ENCODE measurements around the gene SSBP2.
"Not testable (repeated sequence)": the region's sequence is repeated elsewhere in the genome, so short reads cannot be mapped to it uniquely, and the experiment has no call there.

The SSBP2 gene

GRCh38 chr5:81665795-81666194 is 85.1 kb downstream of the SSBP2 start:
- peak in 1 of 51 donors; percentile 1 for DNase-seq

GRCh38 chr5:81660624-81661023 is 90.3 kb downstream of the SSBP2 start:
- DNase-seq, result not testable (repeated sequence)

DNA sequence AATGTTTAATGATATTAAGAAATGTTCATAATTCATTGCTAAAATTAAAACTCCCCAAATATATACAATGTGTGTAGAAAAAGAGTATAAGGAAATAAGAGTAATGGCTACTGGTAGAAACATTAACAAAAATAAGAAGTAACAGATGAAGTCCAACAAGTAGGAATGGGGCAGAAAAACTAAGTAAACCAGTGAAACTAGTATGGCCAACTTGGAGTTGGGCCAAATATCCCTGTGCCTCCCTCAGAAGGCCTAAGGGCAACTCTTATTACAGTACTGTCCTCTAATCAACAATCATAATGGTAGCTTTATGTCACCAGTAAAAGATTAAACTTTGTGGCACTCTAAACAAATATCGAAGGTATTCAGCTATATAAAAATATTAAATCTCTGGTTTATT is 93.5 kb downstream of the SSBP2 start:
- DNase-seq, result no peak

GRCh38 chr5:81656783-81657182 is 94.1 kb downstream of the SSBP2 start:
- no peak for DNase-seq

DNA sequence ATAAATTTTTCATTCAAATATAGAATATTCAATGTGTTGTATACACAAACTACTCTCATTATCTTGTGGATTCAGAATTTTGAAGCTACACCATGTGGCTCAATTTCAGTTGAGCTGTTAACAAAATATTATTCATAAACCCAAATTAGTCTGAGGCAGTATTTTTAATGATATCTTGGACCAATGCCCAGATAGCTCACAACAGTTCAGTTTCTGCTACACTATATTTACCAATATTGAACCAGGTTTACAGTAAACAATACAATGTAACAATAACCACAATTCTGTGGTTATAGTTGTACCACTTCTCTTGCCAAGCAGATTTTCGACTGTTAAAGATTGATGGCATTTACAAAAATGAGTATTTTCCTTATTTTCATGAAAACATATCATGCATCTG is 99.9 kb downstream of the SSBP2 start:
- DNase-seq, result no peak

GRCh38 chr5:81646469-81646995 is 104.4 kb downstream of the SSBP2 start:
- no peak for DNase-seq

DNA sequence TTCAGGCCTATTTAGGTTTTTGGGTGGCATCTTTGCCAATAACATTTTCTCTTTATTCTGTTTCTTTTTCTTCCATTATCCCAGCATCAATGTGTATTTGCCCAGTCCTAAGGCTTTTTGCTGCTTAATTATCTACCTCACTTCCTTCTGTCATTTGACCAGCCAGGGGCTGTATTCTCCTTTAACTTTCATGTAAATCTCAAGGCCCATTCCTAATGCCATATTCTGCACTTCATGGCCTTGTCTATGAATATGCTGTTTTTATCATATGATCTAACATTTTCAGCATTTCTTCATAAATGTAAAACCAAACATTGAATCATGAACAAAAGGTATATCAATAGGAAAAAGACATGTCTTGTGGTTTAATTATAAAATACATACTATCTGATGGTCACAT is 108.7 kb downstream of the SSBP2 start:
- no peak for DNase-seq

DNA sequence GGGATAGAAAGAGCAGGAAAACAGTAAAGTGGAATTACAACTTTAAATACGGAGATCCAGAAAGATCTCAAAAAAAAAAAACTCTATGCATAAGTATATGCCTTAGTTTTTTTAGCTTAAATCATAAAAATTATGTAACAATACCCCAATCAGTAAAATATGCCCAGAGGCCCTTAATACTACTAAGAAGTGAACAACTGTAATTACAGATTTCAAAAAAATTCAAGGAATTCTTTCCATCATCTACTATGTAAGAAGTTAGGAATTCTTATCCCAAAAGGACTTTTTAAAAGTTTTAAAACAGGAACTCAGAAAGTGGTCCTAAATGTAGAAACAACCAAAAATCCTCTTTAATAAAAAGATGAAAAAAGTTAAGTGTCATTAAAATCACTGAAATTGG is 111.3 kb downstream of the SSBP2 start:
- DNase-seq, result no peak

DNA sequence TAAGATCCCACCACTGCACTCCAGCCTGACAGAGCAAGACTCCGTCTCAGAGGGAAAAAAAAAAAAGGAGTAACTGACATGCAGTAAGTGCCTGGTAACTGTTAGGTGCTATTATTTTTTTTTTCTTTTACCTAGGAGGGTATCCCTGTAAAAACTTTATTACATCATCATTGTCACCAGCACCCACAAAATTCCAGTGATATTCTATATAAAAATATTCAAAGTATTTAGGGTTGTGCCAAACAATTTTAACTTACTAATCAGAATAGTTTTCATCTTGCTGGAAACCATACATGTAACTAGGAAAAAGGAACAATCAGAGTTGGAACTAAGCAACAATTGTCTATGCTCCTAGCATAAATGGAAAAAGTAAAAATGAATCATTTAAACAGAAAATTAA is 112.4 kb downstream of the SSBP2 start:
- DNase-seq, result no peak

GRCh38 chr5:81633891-81634290 is 117.0 kb downstream of the SSBP2 start:
- DNase-seq, result no peak

DNA sequence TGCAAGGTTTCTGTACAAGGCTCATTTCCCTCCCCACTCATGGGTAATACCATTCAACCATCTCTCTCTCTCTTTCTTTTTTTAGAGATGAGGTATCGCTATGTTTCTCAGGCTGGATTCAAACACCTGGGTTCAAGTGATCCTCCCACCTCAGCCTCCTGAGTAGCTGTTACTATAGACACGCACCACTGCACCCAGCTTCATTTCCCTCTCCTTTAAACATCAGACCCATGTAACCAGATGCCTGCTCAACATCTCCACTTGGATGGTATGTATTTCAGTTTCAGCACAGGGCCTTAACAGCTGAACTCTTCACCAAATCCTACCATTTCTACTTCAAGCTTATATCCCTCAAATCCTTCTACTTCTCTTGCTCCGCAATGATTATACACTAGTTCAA is 117.4 kb downstream of the SSBP2 start:
- no peak for DNase-seq

DNA sequence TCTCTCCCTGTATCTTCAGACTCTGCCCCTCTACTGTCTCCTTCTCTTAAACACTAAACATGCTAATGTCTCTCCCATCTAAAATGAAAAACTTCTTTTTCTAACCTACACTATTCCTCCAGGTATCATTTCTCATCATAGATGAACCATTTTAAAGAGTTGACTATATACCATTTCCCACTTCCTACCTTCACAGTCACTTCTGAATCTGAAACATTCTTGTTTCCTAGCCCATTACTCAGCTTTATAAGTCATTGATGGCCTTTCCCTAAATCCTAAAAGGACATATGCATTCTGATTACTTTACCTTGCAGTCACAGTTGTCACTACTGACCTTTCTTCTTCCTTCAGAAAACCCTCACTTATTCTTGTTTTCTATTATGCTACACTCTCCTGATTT is 118.2 kb downstream of the SSBP2 start:
- DNase-seq, result no peak

DNA sequence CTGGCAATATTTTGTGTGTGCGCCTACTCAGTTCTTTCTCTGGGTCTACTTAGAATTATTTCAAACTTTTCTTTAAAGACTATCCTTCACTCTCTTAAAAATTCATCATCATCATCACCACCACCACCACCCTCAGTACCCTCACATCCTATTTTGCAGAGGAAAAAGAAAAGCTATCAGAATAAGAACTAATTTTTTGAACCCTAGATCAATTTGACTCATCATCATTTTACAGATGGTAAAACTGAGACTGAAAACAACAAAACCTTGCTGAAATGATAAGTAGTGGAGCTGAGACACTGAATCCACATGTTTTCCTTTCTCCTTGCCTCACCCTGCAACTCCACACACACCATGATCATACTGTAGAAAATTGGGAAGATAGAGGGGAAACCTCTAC is 119.3 kb downstream of the SSBP2 start:
- no peak for DNase-seq

- DNase-seq, result no peak
These were observed 119.8 kb downstream of the SSBP2 start for GRCh38 chr5:81631124-81631523.

DNA sequence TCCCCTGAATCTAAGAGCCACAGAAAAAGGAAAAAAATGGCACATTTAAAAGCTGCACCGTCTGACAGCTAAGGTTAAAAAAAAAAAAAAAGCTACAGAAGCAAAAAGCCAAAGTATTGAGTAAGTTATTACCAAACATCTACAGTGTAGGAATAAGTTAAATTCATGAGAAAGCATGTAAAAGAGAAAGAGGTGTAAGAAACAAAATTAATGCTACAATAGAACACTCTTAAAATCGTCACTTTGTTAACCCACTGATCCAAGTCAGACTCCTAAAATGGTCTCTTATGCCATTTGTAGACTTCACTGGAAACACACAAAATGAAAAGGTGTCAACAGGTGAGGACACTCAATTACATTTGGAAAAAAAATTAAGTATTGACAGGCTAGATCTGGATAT is 120.2 kb downstream of the SSBP2 start:
- DNase-seq, result no peak

GRCh38 chr5:81629986-81630385 is 120.9 kb downstream of the SSBP2 start:
- no peak for DNase-seq

- not testable (repeated sequence) for DNase-seq
These were observed 122.8 kb downstream of the SSBP2 start for GRCh38 chr5:81628061-81628460.

- DNase-seq, result no peak
These were observed 124.4 kb downstream of the SSBP2 start for GRCh38 chr5:81626524-81626923.

- no peak for DNase-seq
These were observed 141.0 kb downstream of the SSBP2 start for GRCh38 chr5:81609810-81610375.

- DNase-seq, result no peak
These were observed 141.9 kb downstream of the SSBP2 start for GRCh38 chr5:81608976-81609375.

DNA sequence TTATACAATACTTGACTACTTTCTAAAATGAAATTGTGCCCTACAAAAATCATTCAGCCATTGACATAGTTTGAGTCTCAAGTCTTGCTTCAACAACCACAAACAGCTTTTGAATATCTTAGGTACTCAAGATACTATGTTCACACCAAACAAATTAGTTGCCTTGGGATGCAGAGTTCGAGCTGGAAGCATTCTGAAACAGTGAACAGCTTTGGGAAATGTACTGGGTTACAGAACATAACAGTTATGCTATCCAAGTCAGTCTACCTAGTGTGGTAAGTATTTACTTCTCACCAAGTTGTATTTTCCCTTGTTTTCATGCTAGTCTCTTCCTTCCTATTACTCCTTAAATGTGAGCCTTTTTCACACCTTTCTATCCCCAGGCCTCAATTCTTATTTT is 143.2 kb downstream of the SSBP2 start:
- DNase-seq, result no peak

DNA sequence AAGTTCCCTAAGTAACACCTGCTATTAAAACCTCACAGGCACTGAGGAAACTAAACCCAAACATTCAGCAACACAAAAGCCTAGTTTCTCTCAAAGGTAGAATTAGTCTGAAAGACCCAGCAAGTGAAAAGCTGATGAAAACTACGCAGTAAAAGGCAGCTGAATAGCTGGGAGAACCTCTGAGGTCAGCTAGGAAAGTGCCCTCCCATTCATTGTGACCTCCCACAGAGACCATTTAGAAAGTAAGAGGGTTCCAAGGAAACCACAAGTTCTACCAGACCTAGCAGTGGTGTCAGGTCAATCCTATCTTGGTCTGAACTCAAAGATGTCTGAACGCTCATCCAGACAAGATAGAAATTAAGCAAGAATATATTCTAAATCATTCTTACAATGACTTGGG is 144.7 kb downstream of the SSBP2 start:
- DNase-seq, result no peak

- DNase-seq, result no peak
These were observed 145.6 kb downstream of the SSBP2 start for GRCh38 chr5:81605299-81605698.

- no peak for DNase-seq
These were observed 146.7 kb downstream of the SSBP2 start for GRCh38 chr5:81604193-81604592.
